Vagina (tissue), 2 donors: ENCODE results near the gene NFXL1. TPM values are rescaled to one million over a fixed set of nuclear protein-coding genes. Genes with fewer than 3 reads are reported as not detected.

Experiments used
- DNase-seq, 2 donors: peaks; one replicate each; pipeline ENCODE4 v3.0.0-alpha.2; 2017; ENCODE audit errors: extremely low spot score in 2 of 2
- H3K27ac ChIP-seq: fragments of 200-600 bp; sonication (generic); one replicate; pipeline ENCODE4 v1.5.1; 2019
- H3K27me3 ChIP-seq: fragments of 200-600 bp; sonication (generic); one replicate; pipeline ENCODE4 v1.5.1; 2019
- H3K36me3 ChIP-seq, 2 donors: fragments of 200-600 bp; sonication (generic); one replicate each; pipeline ENCODE4 v1.5.1; 2017 to 2019
- H3K4me1 ChIP-seq: fragments of 200-600 bp; sonication (generic); one replicate; pipeline ENCODE4 v1.5.1; 2019
- H3K4me3 ChIP-seq, 2 donors: fragments of 200-600 bp; sonication (generic); 1 replicate in 1 of 2; 2 replicates in 1 of 2; pipeline ENCODE4 v1.5.1; 2016 to 2019
- H3K9me3 ChIP-seq: fragments of 200-600 bp; sonication (generic); one replicate; pipeline ENCODE4 v1.5.1; 2019
- POLR2A ChIP-seq, 2 donors: fragments of 450-650 bp; IDR thresholded peaks; one replicate each; pipeline ENCODE4 v1.6.1; 2017; ENCODE audit warnings: antibody characterized with exemption in 2 of 2, mild to moderate bottlenecking in 2 of 2, moderate library complexity in 2 of 2
- POLR2AphosphoS5 ChIP-seq, 2 donors: sonication (generic); formaldehyde crosslinking; IDR thresholded peaks; one replicate each; pipeline ENCODE4 v1.9.0; 2017; ENCODE audit warnings: antibody characterized with exemption in 2 of 2, mild to moderate bottlenecking in 2 of 2, low read depth in 1 of 2; ENCODE audit not compliant: insufficient read depth in 1 of 2
- intact Hi-C: fragments of 100-400 bp; cut with DNase I; formaldehyde crosslinking; loops from one replicate; pipeline ENCODE4 v1.15.1; 2023
- total RNA-seq: library from RNA; depleted of rRNA; stranded (reverse); fragments of >200 nt; gene quantifications from one replicate; pipeline ENCODE4 v1.2.3, GENCODE V29; 2016
- TF ChIP-seq, protein P1 (sequence below), 3 experiments: fragments of 450-650 bp in 2 of 3; fragments of 200-600 bp in 1 of 3; sonication (generic) in 1 of 3; IDR thresholded peaks; one replicate each; pipeline ENCODE4 v1.5.1; 2017 to 2019; ENCODE audit warnings: antibody characterized with exemption in 3 of 3, mild to moderate bottlenecking in 2 of 3, moderate library complexity in 2 of 3

Gene NFXL1
- total RNA-seq, 1 donor from 2014 or later = 36.6 TPM

DNA sequence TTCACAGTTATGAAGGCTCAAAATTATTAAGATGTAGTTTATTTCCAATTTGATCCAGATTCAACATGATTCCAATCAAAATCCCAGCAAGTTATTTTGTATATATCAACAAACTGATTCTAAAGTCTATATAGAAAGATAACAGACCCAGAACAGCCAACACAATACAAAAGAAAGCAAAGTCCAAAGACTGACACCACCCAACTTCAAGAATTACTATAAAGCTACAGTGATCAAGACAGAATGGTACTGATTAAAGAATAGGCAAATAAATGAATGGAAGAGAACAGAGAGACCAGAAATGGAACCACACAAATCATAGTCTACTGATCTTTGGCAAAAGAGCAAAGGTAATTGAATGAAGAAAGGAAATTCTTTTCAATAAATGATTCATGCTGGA lies 34.9 kb downstream of the NFXL1 start:
- Histone ChIP-seq H3K4me1 (no peaks in the 10 kb centered on the region), H3K4me3 (no peak overlapping the region), H3K9me3 (no peaks in the 10 kb centered on the region), H3K27ac (no peak overlapping the region), H3K36me3 (peaks cover 0 to 63% of the 10 kb centered on the region in 2 donors), H3K27me3 (no peaks in the 10 kb centered on the region)
- intact Hi-C loops = no loop called here
- no peak for TF ChIP-seq POLR2A (IDR thresholded peaks at IDR 0.05)
- no peak for TF ChIP-seq POLR2AphosphoS5 (IDR thresholded peaks at IDR 0.05; ENCODE audit: insufficient read depth in 1 of 2, low read depth in 1 of 2)
- TF ChIP-seq, protein P1, sequence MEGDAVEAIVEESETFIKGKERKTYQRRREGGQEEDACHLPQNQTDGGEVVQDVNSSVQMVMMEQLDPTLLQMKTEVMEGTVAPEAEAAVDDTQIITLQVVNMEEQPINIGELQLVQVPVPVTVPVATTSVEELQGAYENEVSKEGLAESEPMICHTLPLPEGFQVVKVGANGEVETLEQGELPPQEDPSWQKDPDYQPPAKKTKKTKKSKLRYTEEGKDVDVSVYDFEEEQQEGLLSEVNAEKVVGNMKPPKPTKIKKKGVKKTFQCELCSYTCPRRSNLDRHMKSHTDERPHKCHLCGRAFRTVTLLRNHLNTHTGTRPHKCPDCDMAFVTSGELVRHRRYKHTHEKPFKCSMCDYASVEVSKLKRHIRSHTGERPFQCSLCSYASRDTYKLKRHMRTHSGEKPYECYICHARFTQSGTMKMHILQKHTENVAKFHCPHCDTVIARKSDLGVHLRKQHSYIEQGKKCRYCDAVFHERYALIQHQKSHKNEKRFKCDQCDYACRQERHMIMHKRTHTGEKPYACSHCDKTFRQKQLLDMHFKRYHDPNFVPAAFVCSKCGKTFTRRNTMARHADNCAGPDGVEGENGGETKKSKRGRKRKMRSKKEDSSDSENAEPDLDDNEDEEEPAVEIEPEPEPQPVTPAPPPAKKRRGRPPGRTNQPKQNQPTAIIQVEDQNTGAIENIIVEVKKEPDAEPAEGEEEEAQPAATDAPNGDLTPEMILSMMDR (IDR thresholded peaks at IDR 0.05) = no peak
- DNase-seq = no peak

DNA sequence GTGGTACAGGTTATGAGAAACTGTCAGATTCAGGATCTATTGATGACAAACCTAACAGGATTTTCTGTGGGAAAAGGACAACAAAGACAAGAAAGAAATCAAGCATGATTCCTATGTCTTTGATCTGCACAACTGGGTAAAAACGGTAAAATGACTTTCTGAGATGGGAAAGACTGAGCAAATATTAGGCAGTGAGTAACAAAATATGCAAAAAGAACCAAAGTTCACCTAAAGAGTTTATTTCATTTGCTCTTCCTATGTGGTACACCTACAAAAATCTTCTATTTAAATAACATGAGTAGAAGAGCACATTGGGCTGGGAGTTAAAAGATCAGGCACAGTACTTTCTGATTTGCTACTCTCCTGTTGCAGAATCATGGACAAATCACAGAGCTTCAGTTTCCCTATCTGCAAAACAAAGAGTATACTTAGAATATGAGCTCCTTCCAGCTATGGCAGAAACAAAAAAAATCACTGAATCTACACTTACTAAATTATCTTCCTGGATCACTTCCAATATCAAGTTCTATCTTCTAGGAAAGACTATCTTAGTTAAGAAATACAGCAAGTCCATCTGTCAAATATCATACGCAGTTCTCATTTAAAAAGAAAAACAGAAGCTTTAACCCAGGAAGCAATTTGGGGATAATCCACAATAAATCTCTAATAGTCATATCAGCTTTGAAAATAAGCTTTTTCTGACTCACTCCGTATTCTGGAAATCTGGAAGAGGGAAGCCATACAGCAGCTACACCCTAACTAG lies 37.4 kb downstream of the NFXL1 start:
- H3K36me3 ChIP-seq = peaks cover 0 to 68% of the 10 kb centered on the region in 2 donors
- H3K4me3 ChIP-seq = no peak overlapping the region
- no peaks in the 10 kb centered on the region for H3K9me3 ChIP-seq
- intact Hi-C loops = no loop called here
- DNase-seq = no peak
- no peaks in the 10 kb centered on the region for H3K4me1 ChIP-seq
- H3K27ac ChIP-seq = no peak overlapping the region
- no peaks in the 10 kb centered on the region for H3K27me3 ChIP-seq
- TF ChIP-seq, protein P1 (IDR thresholded peaks at IDR 0.05) = no peak
- TF ChIP-seq POLR2A (IDR thresholded peaks at IDR 0.05) (no peak), POLR2AphosphoS5 (IDR thresholded peaks at IDR 0.05; ENCODE audit: insufficient read depth in 1 of 2, low read depth in 1 of 2) (no peak)

DNA sequence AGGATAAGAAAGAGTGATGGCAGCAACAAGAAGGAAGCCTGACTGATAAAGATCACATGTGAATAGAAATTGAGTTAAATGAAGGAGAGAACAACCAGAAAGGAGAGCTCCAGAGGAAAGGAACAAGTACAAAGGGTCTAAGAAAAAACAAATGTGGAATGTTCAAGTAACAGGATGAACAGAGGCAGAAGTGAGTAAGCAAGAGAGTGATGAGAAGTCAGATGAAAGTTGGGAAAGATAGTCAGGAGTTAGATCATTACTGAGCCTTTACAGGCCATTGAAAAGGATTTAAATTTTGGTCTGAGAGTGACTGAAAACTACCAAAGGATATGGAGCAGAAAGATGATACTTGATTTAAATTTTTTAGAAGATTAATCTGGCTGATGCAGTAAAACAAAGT lies 38.1 kb downstream of the NFXL1 start:
- Histone ChIP-seq H3K9me3 (no peaks in the 10 kb centered on the region), H3K4me1 (no peaks in the 10 kb centered on the region), H3K27ac (no peak overlapping the region), H3K27me3 (no peaks in the 10 kb centered on the region), H3K4me3 (no peak overlapping the region), H3K36me3 (peaks cover 0 to 71% of the 10 kb centered on the region in 2 donors)
- intact Hi-C loops = no loop called here
- no peak for TF ChIP-seq POLR2A (IDR thresholded peaks at IDR 0.05)
- no peak for DNase-seq

DNA sequence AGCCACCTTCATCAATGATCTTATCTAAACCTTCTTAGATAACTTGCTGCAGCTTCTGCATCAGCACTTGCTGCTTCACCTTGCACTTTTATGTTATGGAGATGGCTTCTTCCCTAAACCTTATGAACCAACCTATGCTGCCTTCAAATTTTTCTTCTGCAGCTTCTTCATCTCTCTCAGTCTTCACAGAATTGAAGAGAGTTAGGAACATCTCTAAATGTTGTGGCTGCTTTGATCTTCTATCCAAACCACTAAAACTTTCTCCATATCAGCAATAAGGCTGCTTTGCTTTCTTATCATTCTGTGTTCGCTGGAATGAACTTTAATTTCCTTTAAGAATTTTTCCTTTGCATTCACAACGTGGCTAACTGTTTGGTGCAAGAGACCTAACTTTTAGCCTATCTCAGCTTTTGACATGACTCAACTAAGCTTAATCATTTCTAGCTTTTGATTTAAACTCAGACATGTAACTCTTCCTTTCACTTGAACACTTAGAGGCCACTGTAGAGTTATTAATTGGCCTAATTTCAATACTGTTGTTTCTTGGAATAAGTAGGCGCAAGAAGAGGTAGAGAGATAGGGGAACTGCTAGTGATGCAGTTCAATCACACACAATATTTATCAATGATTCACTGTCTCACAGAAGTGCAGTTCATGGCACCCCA lies 40.4 kb downstream of the NFXL1 start:
- no peak overlapping the region for H3K4me3 ChIP-seq
- no peaks in the 10 kb centered on the region for H3K9me3 ChIP-seq
- H3K27me3 ChIP-seq = no peaks in the 10 kb centered on the region
- H3K36me3 ChIP-seq = peaks cover 0 to 72% of the 10 kb centered on the region in 2 donors
- no peaks in the 10 kb centered on the region for H3K4me1 ChIP-seq
- intact Hi-C loops = no loop called here
- no peak for DNase-seq
- TF ChIP-seq POLR2AphosphoS5 (IDR thresholded peaks at IDR 0.05; ENCODE audit: insufficient read depth in 1 of 2, low read depth in 1 of 2) = no peak
- TF ChIP-seq, protein P1 (IDR thresholded peaks at IDR 0.05) = no peak
- TF ChIP-seq POLR2A (IDR thresholded peaks at IDR 0.05) = no peak
- H3K27ac ChIP-seq = no peak overlapping the region

DNA sequence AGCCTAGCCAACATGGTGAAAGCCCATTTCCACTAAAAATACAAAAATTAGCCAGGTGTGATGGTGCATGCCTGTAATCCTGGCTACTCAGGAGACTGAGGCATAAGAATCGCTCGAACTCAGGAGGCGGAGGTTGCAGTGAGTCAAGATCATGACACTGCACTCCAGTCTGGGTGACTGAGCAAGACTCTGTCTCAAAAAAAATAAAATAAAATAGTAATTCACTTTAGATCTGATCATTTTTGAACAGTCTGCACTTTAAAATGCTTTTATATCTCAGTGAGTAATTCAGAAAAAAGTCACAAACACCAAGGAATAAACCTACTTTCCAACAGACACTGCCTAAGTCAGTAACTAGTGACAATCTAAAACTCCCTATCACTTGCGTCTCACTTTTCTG lies 50.9 kb downstream of the NFXL1 start:
- TF ChIP-seq, protein P1 (IDR thresholded peaks at IDR 0.05) = no peak
- Histone ChIP-seq H3K4me3 (no peak overlapping the region), H3K27me3 (no peaks in the 10 kb centered on the region), H3K36me3 (no peaks in the 10 kb centered on the region), H3K27ac (no peak overlapping the region), H3K9me3 (no peaks in the 10 kb centered on the region), H3K4me1 (no peaks in the 10 kb centered on the region)
- DNase-seq = no peak
- intact Hi-C loops = no loop called here
